Vagina (tissue), 2 donors: ENCODE results near the gene CITED4. TPM values are rescaled to one million over a fixed set of nuclear protein-coding genes. Genes with fewer than 3 reads are reported as not detected.
A peak's percentile ranks its signal among the peaks of the same experiment; 100 is the strongest.

ENCODE experiments used
- DNase-seq, 2 donors: peaks; one replicate each; pipeline ENCODE4 v3.0.0-alpha.2; 2017; ENCODE audit errors: extremely low spot score in 2 of 2
- H3K27ac ChIP-seq: fragments of 200-600 bp; sonication (generic); one replicate; pipeline ENCODE4 v1.5.1; 2019
- H3K27me3 ChIP-seq: fragments of 200-600 bp; sonication (generic); one replicate; pipeline ENCODE4 v1.5.1; 2019
- H3K36me3 ChIP-seq, 2 donors: fragments of 200-600 bp; sonication (generic); one replicate each; pipeline ENCODE4 v1.5.1; 2017 to 2019
- H3K4me1 ChIP-seq: fragments of 200-600 bp; sonication (generic); one replicate; pipeline ENCODE4 v1.5.1; 2019
- H3K4me3 ChIP-seq, 2 donors: fragments of 200-600 bp; sonication (generic); 1 replicate in 1 of 2; 2 replicates in 1 of 2; pipeline ENCODE4 v1.5.1; 2016 to 2019
- H3K9me3 ChIP-seq: fragments of 200-600 bp; sonication (generic); one replicate; pipeline ENCODE4 v1.5.1; 2019
- CTCF ChIP-seq, 3 experiments: fragments of 450-650 bp in 2 of 3; fragments of 200-600 bp in 1 of 3; sonication (generic) in 1 of 3; IDR thresholded peaks; one replicate each; pipeline ENCODE4 v1.5.1; 2017 to 2019; ENCODE audit warnings: antibody characterized with exemption in 3 of 3, mild to moderate bottlenecking in 2 of 3, moderate library complexity in 2 of 3
- POLR2A ChIP-seq, 2 donors: fragments of 450-650 bp; IDR thresholded peaks; one replicate each; pipeline ENCODE4 v1.6.1; 2017; ENCODE audit warnings: antibody characterized with exemption in 2 of 2, mild to moderate bottlenecking in 2 of 2, moderate library complexity in 2 of 2
- POLR2AphosphoS5 ChIP-seq, 2 donors: sonication (generic); formaldehyde crosslinking; IDR thresholded peaks; one replicate each; pipeline ENCODE4 v1.9.0; 2017; ENCODE audit warnings: antibody characterized with exemption in 2 of 2, mild to moderate bottlenecking in 2 of 2, low read depth in 1 of 2; ENCODE audit not compliant: insufficient read depth in 1 of 2
- intact Hi-C: fragments of 100-400 bp; cut with DNase I; formaldehyde crosslinking; loops from one replicate; pipeline ENCODE4 v1.15.1; 2023
- total RNA-seq: library from RNA; depleted of rRNA; stranded (reverse); fragments of >200 nt; gene quantifications from one replicate; pipeline ENCODE4 v1.2.3, GENCODE V29; 2016

Gene CITED4
- total RNA-seq, 1 donor from 2014 or later, result 16.5 TPM

DNA sequence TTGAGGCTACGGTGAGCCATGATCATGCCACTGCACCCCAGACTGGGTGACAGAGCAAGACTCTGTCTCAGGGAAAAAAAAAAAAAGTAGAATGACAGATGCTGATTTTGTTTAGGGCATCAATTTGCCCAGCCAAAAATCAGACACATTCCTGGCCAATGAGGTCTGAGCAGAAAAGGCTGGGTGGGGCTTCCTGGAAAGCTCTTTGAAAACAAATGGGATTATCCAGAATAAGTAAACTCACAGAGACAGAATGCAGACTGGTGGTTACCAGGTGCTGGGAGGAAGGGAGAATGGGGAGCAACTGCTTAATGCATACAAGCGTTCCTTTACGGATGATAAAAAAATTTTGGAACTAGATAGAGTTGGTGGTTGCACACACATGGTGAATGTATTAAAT is 10.1 kb upstream of the CITED4 start:
- intact Hi-C loops, result no loop called here
- peaks cover 5% of the 10 kb centered on the region for H3K4me1 ChIP-seq
- no peaks in the 10 kb centered on the region for H3K9me3 ChIP-seq
- no peak overlapping the region for H3K4me3 ChIP-seq
- DNase-seq, result no peak
- H3K27me3 ChIP-seq, result no peaks in the 10 kb centered on the region
- TF ChIP-seq POLR2AphosphoS5 (IDR thresholded peaks at IDR 0.05; ENCODE audit: insufficient read depth in 1 of 2, low read depth in 1 of 2) (no peak), CTCF (IDR thresholded peaks at IDR 0.05) (no peak), POLR2A (IDR thresholded peaks at IDR 0.05) (no peak)
- H3K36me3 ChIP-seq, result no peaks in the 10 kb centered on the region
- no peak overlapping the region for H3K27ac ChIP-seq

DNA sequence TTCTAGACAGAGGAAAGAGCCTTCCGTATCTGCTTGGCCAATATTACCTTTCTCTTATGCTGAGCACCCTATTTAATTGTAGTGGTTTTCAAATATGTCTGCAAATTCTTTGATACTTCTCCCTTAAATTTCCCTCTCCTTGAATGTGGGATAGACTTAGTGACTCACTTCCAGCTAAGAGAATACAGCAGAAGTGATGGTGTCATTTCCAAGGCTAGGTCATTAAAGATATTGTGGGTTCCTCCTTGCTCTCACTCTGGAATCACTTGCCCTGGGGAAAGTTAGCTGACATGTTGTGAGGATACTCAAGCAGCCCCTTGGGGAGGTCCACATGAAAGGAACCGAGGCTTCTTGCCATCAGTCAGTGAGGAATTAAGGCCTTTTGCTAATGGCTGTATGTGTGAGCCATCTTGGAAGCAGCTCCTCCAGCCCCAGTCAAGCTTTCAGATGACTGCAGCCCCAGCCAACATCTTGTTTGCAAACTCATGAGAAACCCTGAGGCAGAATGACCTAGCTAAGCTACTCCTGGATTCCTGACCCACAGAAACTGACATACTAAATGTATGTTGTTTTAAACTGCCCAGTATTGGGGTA is 8.1 kb upstream of the CITED4 start:
- no peak for TF ChIP-seq CTCF (IDR thresholded peaks at IDR 0.05)
- TF ChIP-seq POLR2AphosphoS5 (IDR thresholded peaks at IDR 0.05; ENCODE audit: insufficient read depth in 1 of 2, low read depth in 1 of 2), result no peak
- no peak for TF ChIP-seq POLR2A (IDR thresholded peaks at IDR 0.05)
- Histone ChIP-seq H3K27me3 (no peaks in the 10 kb centered on the region), H3K9me3 (no peaks in the 10 kb centered on the region), H3K4me3 (no peak overlapping the region), H3K36me3 (no peaks in the 10 kb centered on the region), H3K4me1 (no peaks in the 10 kb centered on the region), H3K27ac (no peak overlapping the region)
- no peak for DNase-seq
- intact Hi-C loops, result no loop called here

DNA sequence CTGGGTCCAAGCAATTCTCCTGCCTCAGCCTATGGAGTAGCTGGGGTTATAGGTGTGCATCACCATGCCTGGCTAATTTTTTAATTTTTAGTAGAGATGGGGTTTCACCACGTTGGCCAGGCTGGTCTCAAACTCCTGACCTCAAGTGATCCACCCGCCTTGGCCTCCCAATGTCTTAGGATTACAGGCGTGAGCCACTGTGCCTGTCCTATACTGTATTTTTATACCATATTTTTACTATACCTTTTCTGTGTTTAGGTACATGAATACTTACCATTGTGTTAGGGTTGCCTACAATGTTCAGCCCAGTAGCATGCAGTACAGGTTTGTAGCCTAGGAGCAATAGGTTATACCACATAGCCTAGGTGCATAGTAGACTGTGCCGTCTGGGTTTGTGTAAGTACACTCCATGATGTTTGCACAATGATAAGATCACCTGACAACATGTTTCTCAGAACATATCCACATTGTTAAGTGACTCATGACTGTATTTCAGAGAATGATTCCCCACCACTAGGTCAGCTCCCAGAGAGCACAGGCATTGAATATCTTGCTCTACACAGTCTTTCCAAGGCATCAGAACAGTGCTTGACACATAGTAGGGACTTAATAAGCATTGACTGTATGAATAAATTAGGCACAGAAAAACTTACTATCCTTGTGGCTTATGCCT is 6.0 kb upstream of the CITED4 start:
- intact Hi-C loops, result no loop called here
- no peak for TF ChIP-seq POLR2A (IDR thresholded peaks at IDR 0.05)
- peak in 1 of 2 donors; percentile 68 for TF ChIP-seq POLR2AphosphoS5 (IDR thresholded peaks at IDR 0.05; ENCODE audit: insufficient read depth in 1 of 2, low read depth in 1 of 2)
- no peak for TF ChIP-seq CTCF (IDR thresholded peaks at IDR 0.05)
- Histone ChIP-seq H3K36me3 (no peaks in the 10 kb centered on the region), H3K4me1 (peaks cover 2% of the 10 kb centered on the region), H3K9me3 (no peaks in the 10 kb centered on the region), H3K27ac (no peak overlapping the region), H3K4me3 (no peak overlapping the region), H3K27me3 (no peaks in the 10 kb centered on the region)
- no peak for DNase-seq

GRCh38 chr1:40861224-40862003 is 749 bp downstream of the CITED4 start:
- H3K9me3 ChIP-seq, result no peaks in the 10 kb centered on the region
- intact Hi-C loops, result loop anchor here (5.0 kb wide), 1 partner anchor 86 kb away; no protein-coding TSS in a partner anchor
- TF ChIP-seq POLR2A (IDR thresholded peaks at IDR 0.05) (no peak), CTCF (IDR thresholded peaks at IDR 0.05) (no peak), POLR2AphosphoS5 (IDR thresholded peaks at IDR 0.05; ENCODE audit: insufficient read depth in 1 of 2, low read depth in 1 of 2) (no peak)
- DNase-seq, result no peak
- no peaks in the 10 kb centered on the region for H3K36me3 ChIP-seq
- peaks cover 22% of the 10 kb centered on the region for H3K4me1 ChIP-seq
- H3K4me3 ChIP-seq, result peak overlapping the region; percentile 71 to 97
- peak overlapping the region; percentile 78 for H3K27ac ChIP-seq
- H3K27me3 ChIP-seq, result no peaks in the 10 kb centered on the region
